Liver (tissue), 3 donors: ENCODE measurements around the gene PPCS.

Experiments used
- ATF3 ChIP-seq: IDR thresholded peaks from 2 replicates; pipeline ENCODE4 v1.6.1; 2016; ENCODE audit warnings: antibody characterized with exemption
- CTCF ChIP-seq: fragments of 150-350 bp; IDR thresholded peaks from 2 replicates; pipeline ENCODE4 v1.5.1; 2017; ENCODE audit warnings: improper control_type of control experiment, low read depth, low read length; ENCODE audit not compliant: missing input control
- EGR1 ChIP-seq, 2 donors: IDR thresholded peaks; 2 replicates each; pipeline ENCODE4 v1.6.1; 2016 to 2018; ENCODE audit warnings: antibody characterized with exemption in 2 of 2, low read depth in 2 of 2
- FOXA1 ChIP-seq: IDR thresholded peaks from 2 replicates; pipeline ENCODE4 v1.6.1; 2016; ENCODE audit warnings: antibody characterized with exemption
- JUND ChIP-seq, 2 donors: IDR thresholded peaks; 2 replicates each; pipeline ENCODE4 v1.6.1; 2016; ENCODE audit warnings: antibody characterized with exemption in 2 of 2
- MAX ChIP-seq: IDR thresholded peaks from 2 replicates; pipeline ENCODE4 v1.6.1; 2016; ENCODE audit warnings: antibody characterized with exemption
- RAD21 ChIP-seq, 2 donors: IDR thresholded peaks; 2 replicates each; pipeline ENCODE4 v1.6.1; 2016; ENCODE audit warnings: antibody characterized with exemption in 2 of 2, mild to moderate bottlenecking in 2 of 2
- REST ChIP-seq: IDR thresholded peaks from 2 replicates; pipeline ENCODE4 v1.6.1; 2016; ENCODE audit warnings: antibody characterized with exemption, mild to moderate bottlenecking
- SP1 ChIP-seq: IDR thresholded peaks from 2 replicates; pipeline ENCODE4 v1.6.1; 2018; ENCODE audit warnings: antibody characterized with exemption, mild to moderate bottlenecking
- TAF1 ChIP-seq: conservative IDR thresholded peaks from 2 replicates; pipeline ENCODE4 v1.6.1; 2016; ENCODE audit warnings: antibody characterized with exemption, mild to moderate bottlenecking
- YY1 ChIP-seq: IDR thresholded peaks from 2 replicates; pipeline ENCODE4 v1.6.1; 2016; ENCODE audit warnings: antibody characterized with exemption, mild to moderate bottlenecking
- ZBTB33 ChIP-seq: IDR thresholded peaks from 2 replicates; pipeline ENCODE4 v1.6.1; 2016; ENCODE audit warnings: antibody characterized with exemption
- donor health status: healthy.
- donor health status: healthy.

GRCh38 chr1:42418516-42418915 lies 37.8 kb upstream of the PPCS start:
- TF ChIP-seq CTCF (no peak), RAD21 (IDR thresholded peaks at IDR 0.05) (no peak), REST (no peak), MAX (no peak), ZBTB33 (no peak), ATF3 (no peak), TAF1 (no peak), YY1 (no peak), SP1 (no peak), FOXA1 (no peak), EGR1 (IDR thresholded peaks at IDR 0.05; ENCODE audit: low read depth in 2 of 2) (no peak), JUND (IDR thresholded peaks at IDR 0.05) (no peak)
